GM10266 (cell line): ENCODE measurements around the gene ZYG11B.
"Not testable (repeated sequence)": the region's sequence is repeated elsewhere in the genome, so short reads cannot be mapped to it uniquely, and the experiment has no call there.

Experiments
- DNase-seq: peaks from one replicate; pipeline ENCODE4 v3.0.0; 2012; ENCODE audit errors: extremely low spot score
- TF ChIP-seq, protein P1 (sequence below): IDR thresholded peaks from 2 replicates; pipeline ENCODE4 v1.5.1; 2012; ENCODE audit warnings: mild to moderate bottlenecking, low read depth; ENCODE audit not compliant: control insufficient read depth, insufficient read depth; ENCODE audit errors: missing control alignments

Gene ZYG11B

DNA sequence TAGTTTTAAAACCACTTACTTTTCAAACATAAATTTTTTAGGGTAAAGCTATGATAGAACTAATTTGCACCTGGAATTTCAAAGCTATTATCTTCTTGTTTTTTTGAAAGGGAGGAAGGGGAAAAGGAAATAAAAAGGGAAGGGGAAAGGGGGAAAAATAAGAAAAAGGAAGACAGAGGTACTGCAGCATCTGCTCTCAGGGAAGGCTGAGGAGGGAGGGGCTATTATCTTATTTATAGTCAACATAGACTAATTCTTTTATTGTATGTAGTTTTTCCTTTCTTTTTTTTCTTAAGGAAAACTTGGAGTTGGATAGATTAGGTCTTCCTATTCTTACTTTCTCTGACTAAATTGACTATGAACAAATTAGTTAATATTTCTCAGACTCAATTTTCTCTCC lies 74.8 kb downstream of the ZYG11B start:
- no peak for DNase-seq
- TF ChIP-seq, protein P1, sequence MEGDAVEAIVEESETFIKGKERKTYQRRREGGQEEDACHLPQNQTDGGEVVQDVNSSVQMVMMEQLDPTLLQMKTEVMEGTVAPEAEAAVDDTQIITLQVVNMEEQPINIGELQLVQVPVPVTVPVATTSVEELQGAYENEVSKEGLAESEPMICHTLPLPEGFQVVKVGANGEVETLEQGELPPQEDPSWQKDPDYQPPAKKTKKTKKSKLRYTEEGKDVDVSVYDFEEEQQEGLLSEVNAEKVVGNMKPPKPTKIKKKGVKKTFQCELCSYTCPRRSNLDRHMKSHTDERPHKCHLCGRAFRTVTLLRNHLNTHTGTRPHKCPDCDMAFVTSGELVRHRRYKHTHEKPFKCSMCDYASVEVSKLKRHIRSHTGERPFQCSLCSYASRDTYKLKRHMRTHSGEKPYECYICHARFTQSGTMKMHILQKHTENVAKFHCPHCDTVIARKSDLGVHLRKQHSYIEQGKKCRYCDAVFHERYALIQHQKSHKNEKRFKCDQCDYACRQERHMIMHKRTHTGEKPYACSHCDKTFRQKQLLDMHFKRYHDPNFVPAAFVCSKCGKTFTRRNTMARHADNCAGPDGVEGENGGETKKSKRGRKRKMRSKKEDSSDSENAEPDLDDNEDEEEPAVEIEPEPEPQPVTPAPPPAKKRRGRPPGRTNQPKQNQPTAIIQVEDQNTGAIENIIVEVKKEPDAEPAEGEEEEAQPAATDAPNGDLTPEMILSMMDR, result no peak

GRCh38 chr1:52804083-52804482 lies 77.8 kb downstream of the ZYG11B start:
- DNase-seq, result not testable (repeated sequence)

DNA sequence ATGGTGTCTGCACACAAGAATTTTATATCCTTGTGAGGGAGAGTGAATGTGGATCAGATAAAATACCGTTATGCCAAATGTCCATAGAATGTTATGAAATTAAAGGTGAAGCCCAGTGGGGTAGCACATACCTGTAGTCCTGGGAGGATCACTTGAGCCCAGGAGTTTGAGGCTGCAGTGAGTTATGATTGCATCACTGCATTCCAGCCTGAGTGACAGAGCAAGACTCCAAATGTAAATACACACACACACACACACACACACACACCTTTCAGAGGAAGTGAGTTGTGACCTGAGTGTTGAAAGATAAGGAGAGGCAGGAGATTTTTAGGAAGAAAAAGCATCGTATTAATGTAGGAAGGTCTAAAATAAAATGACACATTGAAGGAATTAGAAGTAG lies 88.2 kb downstream of the ZYG11B start:
- TF ChIP-seq, protein P1, result no peak
- no peak for DNase-seq

GRCh38 chr1:52820830-52821229 lies 94.6 kb downstream of the ZYG11B start:
- DNase-seq, result not testable (repeated sequence)

- DNase-seq, result peak; percentile 16
- TF ChIP-seq, protein P1, result peak; percentile 29
Measured at GRCh38 chr1:52825868-52826267, 99.6 kb downstream of the ZYG11B start.

DNA sequence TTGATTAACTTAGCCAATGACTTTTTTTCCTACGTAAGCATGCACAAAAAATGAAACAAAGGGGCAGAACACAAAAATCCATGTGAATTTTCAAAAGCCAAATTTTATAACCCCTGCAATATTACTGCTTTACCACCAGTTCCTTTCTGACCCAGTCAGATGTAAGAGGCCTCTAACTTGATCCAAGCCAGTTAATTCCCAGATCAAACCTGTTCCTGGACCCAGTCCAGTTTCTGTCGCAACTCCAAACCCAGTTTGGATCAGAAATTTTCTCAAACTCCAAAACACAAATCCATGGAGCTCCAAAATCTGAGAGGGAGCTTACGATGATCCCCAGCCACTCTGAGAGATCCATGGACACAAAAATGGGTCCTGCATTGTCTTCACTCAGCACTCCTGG lies 108.5 kb downstream of the ZYG11B start:
- TF ChIP-seq, protein P1, result no peak

GRCh38 chr1:52836035-52836434 lies 109.8 kb downstream of the ZYG11B start:
- no peak for DNase-seq
- TF ChIP-seq, protein P1, result no peak

More for the DNA sequence above, 108.5 kb downstream of the ZYG11B start:
- DNase-seq, result no peak

DNA sequence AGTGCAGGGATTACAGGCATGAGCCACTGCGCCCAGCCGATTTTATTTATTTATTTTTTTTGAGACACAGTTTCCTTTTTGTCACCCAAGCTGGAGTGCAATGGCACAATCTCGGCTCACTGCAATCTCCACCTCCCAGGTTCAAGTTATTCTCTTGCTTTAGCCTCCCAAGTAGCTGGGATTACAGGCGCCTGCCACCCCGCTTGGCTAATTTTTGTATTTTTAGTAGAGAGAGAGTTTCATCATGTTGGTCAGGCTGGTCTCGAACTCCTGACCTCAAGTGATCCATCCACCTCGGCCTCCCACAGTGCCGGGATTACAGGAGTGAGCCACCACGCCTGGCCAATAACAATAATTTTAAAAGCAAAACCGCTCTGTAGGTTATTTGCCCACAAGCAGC lies 112.9 kb downstream of the ZYG11B start:
- not testable (repeated sequence) for DNase-seq

DNA sequence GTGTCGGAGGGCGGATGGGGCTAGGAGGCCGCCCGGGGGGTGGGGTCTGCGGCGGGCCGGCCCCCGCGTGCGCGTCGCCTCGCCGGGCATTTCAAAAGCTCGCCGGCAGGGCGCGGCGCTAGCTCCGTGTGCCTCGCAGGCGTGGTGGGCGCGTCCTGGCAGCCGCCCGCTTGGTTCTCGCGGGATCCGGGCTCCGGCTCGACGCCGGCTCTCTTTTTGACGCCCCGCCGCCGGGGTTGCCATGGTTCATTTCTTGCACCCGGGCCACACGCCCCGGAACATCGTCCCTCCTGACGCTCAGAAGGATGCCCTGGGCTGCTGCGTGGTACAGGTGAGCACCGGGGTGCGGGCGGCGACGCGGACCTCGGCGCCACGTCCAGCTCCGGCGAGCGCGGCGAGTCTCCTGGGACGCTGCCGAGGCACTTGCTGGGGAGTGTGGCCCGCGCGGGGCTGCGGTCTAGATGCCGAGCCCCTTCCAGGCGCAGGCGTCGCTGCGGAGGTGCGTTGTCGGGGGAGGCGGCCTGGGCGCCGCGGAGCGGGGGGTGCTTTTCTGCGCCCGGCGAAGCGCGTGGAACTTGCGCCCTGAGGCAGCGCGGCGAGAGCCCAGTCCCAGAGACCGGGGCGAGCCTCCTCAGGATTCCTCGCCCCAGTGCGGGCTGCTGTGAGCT lies 116.5 kb downstream of the ZYG11B start, which contains the start of gene ZYG11A:
ZYG11A (plus strand) TSS at position 118 of the 668 bp plus-strand sequence; CDS start at position 242, 124 bp downstream.
- TF ChIP-seq, protein P1, result peak; percentile 36
- peak; percentile 91 for DNase-seq

DNA sequence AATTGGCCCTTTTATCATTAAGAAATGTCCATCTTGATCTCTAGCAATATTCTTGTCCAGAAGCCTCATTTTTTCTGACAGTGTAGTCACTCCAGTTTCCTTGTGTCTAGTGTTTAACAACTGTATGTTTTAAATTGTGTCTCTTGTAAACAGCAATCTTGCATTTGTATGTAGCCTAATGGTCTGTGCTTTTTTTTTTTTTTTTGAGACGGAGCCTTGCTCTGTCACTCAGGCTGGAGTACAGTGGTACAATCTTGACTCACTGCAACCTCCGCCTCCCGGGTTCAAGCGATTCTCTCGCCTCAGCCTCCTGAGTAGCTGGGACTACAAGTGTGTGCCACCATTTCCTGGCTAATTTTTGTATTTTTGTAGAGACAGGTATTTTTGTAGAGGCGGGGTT lies 118.9 kb downstream of the ZYG11B start:
- not testable (repeated sequence) for DNase-seq
